GM19193 (cell line): ENCODE measurements around the gene SAC3D1.

Source experiments
- POLR2A ChIP-seq: IDR thresholded peaks from 4 replicates; pipeline ENCODE4 v1.6.1; 2011; ENCODE audit not compliant: insufficient read depth, insufficient read length; ENCODE audit errors: extremely low read depth

Gene SAC3D1

GRCh38 chr11:65072631-65072966, 31.6 kb downstream of the SAC3D1 start:
- TF ChIP-seq POLR2A = no peak

GRCh38 chr11:65077451-65077850, 36.4 kb downstream of the SAC3D1 start:
- no peak for TF ChIP-seq POLR2A

- TF ChIP-seq POLR2A = no peak
Measured at GRCh38 chr11:65078151-65078550, 37.1 kb downstream of the SAC3D1 start.

- peak; percentile 17 for TF ChIP-seq POLR2A
Measured at GRCh38 chr11:65078786-65079342, 37.9 kb downstream of the SAC3D1 start.

GRCh38 chr11:65083134-65083833, 42.3 kb downstream of the SAC3D1 start:
- TF ChIP-seq POLR2A = no peak

- peak; percentile 81 for TF ChIP-seq POLR2A
Measured at GRCh38 chr11:65083834-65084597, 43.0 kb downstream of the SAC3D1 start, which contains the start of the genes CDCA5 and ZFPL1. TSS of gene CDCA5 (minus strand) at chr11:65084040. CDS start at chr11:65083978, 62 bp downstream. TSS of gene ZFPL1 (plus strand) at chr11:65084222. CDS start at chr11:65084699, 477 bp downstream.

GRCh38 chr11:65084598-65085375, 43.8 kb downstream of the SAC3D1 start:
- TF ChIP-seq POLR2A = no peak

- TF ChIP-seq POLR2A = no peak
Measured at GRCh38 chr11:65085446-65085845, 44.4 kb downstream of the SAC3D1 start.

- no peak for TF ChIP-seq POLR2A
Measured at GRCh38 chr11:65086809-65087208, 45.8 kb downstream of the SAC3D1 start.

- no peak for TF ChIP-seq POLR2A
Measured at GRCh38 chr11:65087216-65087615, 46.2 kb downstream of the SAC3D1 start.

GRCh38 chr11:65087827-65088226, 46.8 kb downstream of the SAC3D1 start:
- TF ChIP-seq POLR2A = no peak

- no peak for TF ChIP-seq POLR2A
Measured at GRCh38 chr11:65089621-65090020, 48.6 kb downstream of the SAC3D1 start.

- no peak for TF ChIP-seq POLR2A
Measured at GRCh38 chr11:65090628-65091027, 49.6 kb downstream of the SAC3D1 start.
